ENCODE measurements around the gene RPS15. TPM values are rescaled to one million over a fixed set of nuclear protein-coding genes. Genes with fewer than 3 reads are reported as not detected.

RPS15 gene
- total RNA-seq, 4 donors from 2014 or later, result 1,291 to 3,466 (median 2,344) TPM

DNA sequence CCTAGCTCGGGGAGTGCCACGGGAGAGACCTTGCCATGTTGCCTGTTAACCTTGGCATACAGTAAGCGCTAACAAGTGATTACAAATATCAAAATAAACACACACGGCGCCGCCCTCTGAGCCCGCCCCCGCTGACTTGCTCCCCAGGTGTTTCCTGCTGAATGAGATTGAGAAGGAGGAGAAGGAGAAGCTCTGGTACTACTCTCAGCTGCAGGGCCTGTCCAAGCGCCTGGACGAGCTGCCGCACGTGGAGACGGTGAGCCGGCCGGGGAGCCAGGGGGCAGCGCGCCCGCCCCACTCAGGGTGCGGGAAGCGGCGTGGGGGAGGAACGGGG is 16.8 kb downstream of the RPS15 start:
- H3K9me3 ChIP-seq, result no peaks in the 10 kb centered on the region
- H3K27me3 ChIP-seq, result peaks cover 85% of the 10 kb centered on the region
- no peak for ATAC-seq
- no CpG with 5 or more reads among the region's 22 CpGs for WGBS, 2 donors (ENCODE audit: low coverage in 1 of 2)
- H3K27ac ChIP-seq, result no peak overlapping the region
- no peak for TF ChIP-seq POLR2A (IDR thresholded peaks at IDR 0.05)
- peaks cover 0 to 61% (median 14%) of the 10 kb centered on the region in 3 donors for H3K4me1 ChIP-seq
- H3K36me3 ChIP-seq, result peaks cover 0 to 5% of the 10 kb centered on the region in 2 donors
- H3K4me3 ChIP-seq, result no peak overlapping the region

DNA sequence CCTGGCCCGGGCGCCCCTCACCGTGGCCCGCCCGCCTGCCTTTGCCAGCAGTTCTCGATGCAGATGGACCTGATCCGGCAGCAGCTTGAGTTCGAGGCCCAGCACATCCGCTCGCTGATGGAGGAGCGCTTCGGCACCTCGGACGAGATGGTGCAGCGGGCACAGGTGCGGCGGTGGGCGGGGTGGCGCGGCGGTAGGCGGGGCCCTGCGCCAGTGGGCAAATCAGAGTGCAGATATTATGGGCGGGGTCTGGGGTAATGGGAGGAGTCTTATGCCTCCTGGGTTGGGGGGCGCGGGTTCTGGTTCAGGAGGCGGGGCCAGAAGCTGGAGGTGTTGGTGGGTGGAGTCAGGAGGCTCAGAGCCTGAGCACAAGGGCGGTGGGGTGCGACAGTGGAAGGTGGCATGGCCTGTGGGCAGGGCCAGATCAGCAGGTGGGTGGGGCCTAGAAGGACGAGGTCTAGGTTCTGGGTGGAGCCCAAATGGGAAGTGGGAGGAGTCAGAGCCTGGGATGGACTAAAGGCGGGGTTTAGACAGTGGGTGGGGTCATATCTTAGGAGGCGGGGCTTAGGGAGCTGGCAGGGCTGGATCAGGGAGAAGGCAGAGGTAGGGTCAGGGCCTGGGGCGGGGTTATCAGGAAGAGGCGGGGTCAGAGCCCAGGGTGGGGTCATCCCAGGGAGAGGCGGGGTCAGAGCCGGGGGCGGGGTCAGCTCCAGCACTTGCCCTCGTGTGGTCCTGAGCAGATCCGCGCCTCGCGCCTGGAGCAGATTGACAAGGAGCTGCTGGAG is 17.3 kb downstream of the RPS15 start:
- H3K9me3 ChIP-seq, result no peaks in the 10 kb centered on the region
- peak; percentile 12 for ATAC-seq
- WGBS, 2 donors (ENCODE audit: low coverage in 1 of 2), result 5% methylated on average over 4 to 19 of the region's 42 CpGs
- TF ChIP-seq, protein P1, sequence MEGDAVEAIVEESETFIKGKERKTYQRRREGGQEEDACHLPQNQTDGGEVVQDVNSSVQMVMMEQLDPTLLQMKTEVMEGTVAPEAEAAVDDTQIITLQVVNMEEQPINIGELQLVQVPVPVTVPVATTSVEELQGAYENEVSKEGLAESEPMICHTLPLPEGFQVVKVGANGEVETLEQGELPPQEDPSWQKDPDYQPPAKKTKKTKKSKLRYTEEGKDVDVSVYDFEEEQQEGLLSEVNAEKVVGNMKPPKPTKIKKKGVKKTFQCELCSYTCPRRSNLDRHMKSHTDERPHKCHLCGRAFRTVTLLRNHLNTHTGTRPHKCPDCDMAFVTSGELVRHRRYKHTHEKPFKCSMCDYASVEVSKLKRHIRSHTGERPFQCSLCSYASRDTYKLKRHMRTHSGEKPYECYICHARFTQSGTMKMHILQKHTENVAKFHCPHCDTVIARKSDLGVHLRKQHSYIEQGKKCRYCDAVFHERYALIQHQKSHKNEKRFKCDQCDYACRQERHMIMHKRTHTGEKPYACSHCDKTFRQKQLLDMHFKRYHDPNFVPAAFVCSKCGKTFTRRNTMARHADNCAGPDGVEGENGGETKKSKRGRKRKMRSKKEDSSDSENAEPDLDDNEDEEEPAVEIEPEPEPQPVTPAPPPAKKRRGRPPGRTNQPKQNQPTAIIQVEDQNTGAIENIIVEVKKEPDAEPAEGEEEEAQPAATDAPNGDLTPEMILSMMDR (IDR thresholded peaks at IDR 0.05), result no peak
- H3K27ac ChIP-seq, result no peak overlapping the region
- peaks cover 80% of the 10 kb centered on the region for H3K27me3 ChIP-seq
- peaks cover 0 to 10% of the 10 kb centered on the region in 2 donors for H3K36me3 ChIP-seq
- H3K4me1 ChIP-seq, result peaks cover 0 to 57% (median 14%) of the 10 kb centered on the region in 3 donors
- no peak overlapping the region for H3K4me3 ChIP-seq

DNA sequence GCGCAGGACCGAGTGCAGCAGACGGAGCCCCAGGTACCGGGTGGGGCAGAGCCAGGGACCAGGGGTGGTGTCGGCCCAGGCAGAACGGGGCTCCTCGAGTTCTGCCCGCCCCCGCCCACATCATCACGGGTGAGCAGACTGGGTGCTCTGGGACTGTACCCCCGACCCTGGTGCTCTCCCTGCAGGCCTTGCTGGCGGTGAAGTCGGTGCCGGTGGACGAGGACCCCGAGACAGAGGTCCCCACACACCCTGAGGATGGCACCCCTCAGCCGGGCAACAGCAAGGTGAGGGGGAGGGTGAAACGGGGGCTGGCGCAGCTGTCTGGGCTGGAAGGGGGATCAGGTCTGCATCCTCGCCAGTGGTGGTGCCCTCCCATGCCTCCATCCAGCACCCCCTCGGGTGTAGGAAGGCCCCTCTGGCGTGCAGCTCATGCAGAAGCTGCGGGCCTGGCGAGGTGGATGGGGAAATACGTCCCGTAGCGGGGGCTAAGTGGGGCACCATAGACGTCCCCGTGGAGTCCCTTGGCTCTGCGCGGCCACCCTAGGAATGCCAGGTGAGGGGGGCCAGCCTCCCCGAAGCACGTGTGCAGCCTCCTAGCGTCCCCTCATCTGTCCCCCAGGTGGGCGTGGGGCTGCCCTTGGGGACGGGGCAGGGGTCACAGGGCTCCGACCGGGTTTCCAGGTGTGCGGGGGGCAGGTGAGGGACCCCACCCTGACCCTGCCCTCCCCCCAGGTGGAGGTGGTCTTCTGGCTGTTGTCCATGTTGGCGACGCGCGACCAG is 18.1 kb downstream of the RPS15 start:
- Histone ChIP-seq H3K9me3 (no peaks in the 10 kb centered on the region), H3K27ac (no peak overlapping the region), H3K4me1 (peaks cover 0 to 56% (median 14%) of the 10 kb centered on the region in 3 donors), H3K36me3 (peaks cover 0 to 18% of the 10 kb centered on the region in 2 donors), H3K4me3 (no peak overlapping the region), H3K27me3 (peaks cover 72% of the 10 kb centered on the region)
- no CpG with 5 or more reads among the region's 43 CpGs for WGBS, 2 donors (ENCODE audit: low coverage in 1 of 2)
- TF ChIP-seq, protein P1 (IDR thresholded peaks at IDR 0.05), result no peak
- TF ChIP-seq POLR2A (IDR thresholded peaks at IDR 0.05) (no peak), POLR2AphosphoS5 (IDR thresholded peaks at IDR 0.05) (no peak), EP300 (IDR thresholded peaks at IDR 0.05) (no peak)
- no peak for ATAC-seq

DNA sequence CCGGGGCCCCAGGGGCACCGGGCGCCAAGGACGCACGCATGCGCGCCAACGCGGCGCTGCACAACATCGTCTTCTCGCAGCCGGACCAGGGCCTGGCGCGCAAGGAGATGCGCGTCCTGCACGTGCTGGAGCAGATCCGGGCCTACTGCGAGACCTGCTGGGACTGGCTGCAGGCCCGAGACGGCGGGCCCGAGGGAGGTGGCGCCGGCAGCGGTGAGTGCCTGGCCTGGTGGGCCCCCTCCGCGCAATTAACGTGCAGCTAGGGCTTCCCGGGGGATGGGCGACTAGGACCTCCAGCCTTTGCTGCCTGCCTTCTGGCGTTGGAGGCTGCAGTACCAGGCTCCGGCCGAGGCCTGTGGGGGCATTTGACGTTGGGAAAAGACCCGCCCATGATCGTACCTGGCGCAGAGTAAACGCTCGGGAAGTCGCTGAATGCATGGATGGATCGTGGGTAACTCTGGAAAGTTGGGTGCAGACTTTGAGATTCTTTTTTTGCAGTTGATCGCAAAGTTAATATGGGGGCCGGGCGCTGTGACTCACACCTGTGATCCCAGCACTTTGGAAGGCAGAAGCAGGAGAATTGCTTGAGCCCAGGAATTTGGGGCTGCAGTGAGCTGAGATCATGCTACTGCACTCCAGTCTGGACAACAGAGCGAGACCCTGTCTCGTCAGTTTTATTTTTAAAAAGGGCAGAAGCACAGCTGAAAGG is 19.0 kb downstream of the RPS15 start:
- H3K9me3 ChIP-seq, result no peaks in the 10 kb centered on the region
- WGBS, 2 donors (ENCODE audit: low coverage in 1 of 2), result 50% methylated on average over 2 of the region's 48 CpGs; no CpG with 5 or more reads in 1 of the 2 donors
- no peak overlapping the region for H3K27ac ChIP-seq
- TF ChIP-seq, protein P1 (IDR thresholded peaks at IDR 0.05), result peak in 1 of 4 experiments; percentile 11
- TF ChIP-seq EP300 (IDR thresholded peaks at IDR 0.05), result no peak
- H3K4me1 ChIP-seq, result peaks cover 0 to 48% (median 14%) of the 10 kb centered on the region in 3 donors
- peaks cover 63% of the 10 kb centered on the region for H3K27me3 ChIP-seq
- ATAC-seq, result no peak
- peaks cover 0 to 26% of the 10 kb centered on the region in 2 donors for H3K36me3 ChIP-seq
- H3K4me3 ChIP-seq, result no peak overlapping the region

- H3K36me3 ChIP-seq, result peaks cover 0 to 26% of the 10 kb centered on the region in 2 donors
- WGBS, 2 donors (ENCODE audit: low coverage in 1 of 2), result 74% methylated on average over 6 of the region's 16 CpGs; no CpG with 5 or more reads in 1 of the 2 donors
- TF ChIP-seq POLR2AphosphoS5 (IDR thresholded peaks at IDR 0.05), result no peak
- TF ChIP-seq POLR2A (IDR thresholded peaks at IDR 0.05), result no peak
- TF ChIP-seq, protein P1 (IDR thresholded peaks at IDR 0.05), result no peak
- TF ChIP-seq EP300 (IDR thresholded peaks at IDR 0.05), result no peak
- H3K27me3 ChIP-seq, result peaks cover 57% of the 10 kb centered on the region
- H3K27ac ChIP-seq, result no peak overlapping the region
- no peaks in the 10 kb centered on the region for H3K9me3 ChIP-seq
- H3K4me1 ChIP-seq, result peaks cover 0 to 41% (median 14%) of the 10 kb centered on the region in 3 donors
- ATAC-seq, result no peak
- no peak overlapping the region for H3K4me3 ChIP-seq
Measured at GRCh38 chr19:1457892-1458291, 19.7 kb downstream of the RPS15 start.
